Sigmoid colon (tissue), 4 donors: ENCODE measurements around the gene JUND.

ENCODE experiments used
- CTCF ChIP-seq, 4 experiments: fragments of 450-650 bp in 3 of 4; fragments of 200-600 bp in 1 of 4; IDR thresholded peaks; one replicate each; pipeline ENCODE4 v1.5.1; 2016 to 2019; ENCODE audit warnings: antibody characterized with exemption in 4 of 4, mild to moderate bottlenecking in 3 of 4, moderate library complexity in 2 of 4
- EP300 ChIP-seq, 4 donors: sonication (generic); formaldehyde crosslinking; IDR thresholded peaks; one replicate each; pipeline ENCODE4 v1.6.1; 2017; ENCODE audit warnings: antibody characterized with exemption in 4 of 4
- POLR2A ChIP-seq, 2 donors: fragments of 450-650 bp; IDR thresholded peaks; one replicate each; pipeline ENCODE4 v1.6.1; 2016; ENCODE audit warnings: antibody characterized with exemption in 2 of 2, mild to moderate bottlenecking in 2 of 2, moderate library complexity in 2 of 2
- POLR2AphosphoS5 ChIP-seq, 4 donors: sonication (generic); formaldehyde crosslinking; IDR thresholded peaks; one replicate each; pipeline ENCODE4 v1.6.1; 2017; ENCODE audit warnings: antibody characterized with exemption in 4 of 4

DNA sequence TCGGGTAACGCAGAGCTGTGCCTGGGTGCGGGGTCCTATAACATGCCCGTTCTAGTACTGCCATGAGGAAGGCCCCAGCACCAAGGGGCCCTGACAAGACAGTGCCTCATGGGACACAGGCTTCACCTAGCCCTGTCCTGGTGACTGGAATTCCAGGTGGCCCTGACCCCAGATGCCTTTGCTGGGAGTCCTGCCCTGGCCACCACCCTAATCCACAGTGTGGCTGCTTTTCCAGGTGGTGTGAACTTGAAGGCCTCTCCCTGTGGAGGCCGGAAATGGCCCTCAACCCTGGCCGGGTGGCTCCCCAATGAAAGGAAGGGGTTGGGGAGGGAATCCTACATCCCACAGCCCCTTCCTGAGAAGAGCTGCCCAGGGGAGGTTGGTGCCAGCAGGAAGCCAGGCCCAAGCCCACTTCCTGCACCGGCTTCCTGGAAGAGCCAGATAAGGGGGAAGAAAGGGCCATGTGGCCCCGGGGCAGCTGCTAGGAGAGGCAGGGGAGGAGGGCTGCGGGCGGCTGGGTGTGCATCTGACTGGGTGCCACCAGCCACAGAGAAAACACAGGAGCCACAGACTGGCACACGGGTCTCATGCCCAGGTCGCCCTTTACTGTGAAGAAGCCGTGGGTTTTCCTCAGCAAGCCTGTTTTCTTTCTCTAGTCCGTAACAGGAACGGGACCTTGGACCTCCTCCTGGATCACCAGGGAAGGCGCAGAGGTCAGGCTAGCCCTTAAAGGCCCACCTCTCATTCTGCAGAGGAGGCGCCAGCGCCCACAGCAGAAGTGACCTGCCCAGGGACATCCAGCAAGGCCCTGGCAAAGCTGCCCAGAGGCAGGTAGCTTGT is 36.8 kb upstream of the JUND start:
- TF ChIP-seq POLR2A (IDR thresholded peaks at IDR 0.05) (no peak), CTCF (IDR thresholded peaks at IDR 0.05) (no peak), EP300 (IDR thresholded peaks at IDR 0.05) (no peak), POLR2AphosphoS5 (IDR thresholded peaks at IDR 0.05) (no peak)
